Neural progenitor cell (in vitro differentiated cells): ENCODE results near the gene TMEM52B. TPM values are rescaled to one million over a fixed set of nuclear protein-coding genes. Genes with fewer than 3 reads are reported as not detected.

Experiments
- DNase-seq: peaks from one replicate; pipeline ENCODE4 v3.0.0-alpha.2; 2016; ENCODE audit warnings: low spot score
- H2AFZ ChIP-seq: fragments of 200-600 bp; sonication (generic); replicated peaks from 2 replicates; pipeline ENCODE4 v1.6.1; 2016; ENCODE audit warnings: antibody characterized with exemption
- H3F3A ChIP-seq: fragments of 200-600 bp; sonication (generic); 2 replicates; pipeline ENCODE4 v1.6.1; 2016; ENCODE audit warnings: antibody characterized with exemption, low read depth
- H3K27ac ChIP-seq: fragments of 200-600 bp; sonication (generic); 2 replicates; pipeline ENCODE4 v1.5.1; 2016; ENCODE audit warnings: mild to moderate bottlenecking
- H3K27me3 ChIP-seq: fragments of 200-600 bp; sonication (generic); 2 replicates; pipeline ENCODE4 v1.6.1; 2016; ENCODE audit warnings: mild to moderate bottlenecking, moderate library complexity
- H3K36me3 ChIP-seq: fragments of 200-600 bp; sonication (generic); 2 replicates; pipeline ENCODE4 v1.5.1; 2016
- H3K4me1 ChIP-seq: fragments of 200-600 bp; sonication (generic); 2 replicates; pipeline ENCODE4 v1.6.1; 2016; ENCODE audit warnings: mixed run types
- H3K4me2 ChIP-seq: fragments of 200-600 bp; sonication (generic); 2 replicates; pipeline ENCODE4 v1.6.1; 2016
- H3K4me3 ChIP-seq: fragments of 200-600 bp; sonication (generic); 2 replicates; pipeline ENCODE4 v1.5.1; 2016
- H3K79me2 ChIP-seq: fragments of 200-600 bp; sonication (generic); 2 replicates; pipeline ENCODE4 v1.6.1; 2016; ENCODE audit warnings: low read depth
- H3K9ac ChIP-seq: fragments of 200-600 bp; sonication (generic); 2 replicates; pipeline ENCODE4 v1.6.1; 2016
- H3K9me3 ChIP-seq: fragments of 200-600 bp; sonication (generic); 2 replicates; pipeline ENCODE4 v1.5.1; 2016; ENCODE audit warnings: low read depth
- H4K20me1 ChIP-seq: fragments of 200-600 bp; sonication (generic); 2 replicates; pipeline ENCODE4 v1.6.1; 2016; ENCODE audit warnings: low read depth
- H3K27ac Mint-ChIP-seq: 3 replicates; pipeline ENCODE4 v1.8.0; 2021; ENCODE audit warnings: mixed read lengths
- H3K27me3 Mint-ChIP-seq: 2 replicates; pipeline ENCODE4 v1.8.0; 2022; ENCODE audit warnings: low read depth, mild to moderate bottlenecking, inconsistent platforms, moderate library complexity, mixed read lengths; ENCODE audit not compliant: insufficient read depth
- H3K36me3 Mint-ChIP-seq: 3 replicates; pipeline ENCODE4 v1.8.0; 2021; ENCODE audit warnings: mixed read lengths
- H3K4me1 Mint-ChIP-seq: 3 replicates; pipeline ENCODE4 v1.8.0; 2021; ENCODE audit warnings: mixed read lengths
- H3K4me3 Mint-ChIP-seq: 3 replicates; pipeline ENCODE4 v1.8.0; 2021; ENCODE audit warnings: mild to moderate bottlenecking, moderate library complexity, mixed read lengths
- H3K9me3 Mint-ChIP-seq: 3 replicates; pipeline ENCODE4 v1.8.0; 2020; ENCODE audit warnings: mixed read lengths
- EZH2 ChIP-seq: fragments of 200-600 bp; sonication (generic); IDR thresholded peaks from 2 replicates; pipeline ENCODE4 v1.6.1; 2017; ENCODE audit warnings: antibody characterized with exemption, mild to moderate bottlenecking, moderate library complexity
- EZH2phosphoT487 ChIP-seq: fragments of 200-600 bp; sonication (generic); IDR thresholded peaks from 2 replicates; pipeline ENCODE4 v1.6.1; 2017; ENCODE audit warnings: antibody characterized with exemption
- total RNA-seq: library from RNA; depleted of rRNA; stranded (reverse); fragments of >200 nt; gene quantifications from 2 replicates; pipeline ENCODE4 v1.2.3, GENCODE V29; 2015; ENCODE audit warnings: low replicate concordance
- TF ChIP-seq, protein P1 (sequence below): fragments of 200-600 bp; sonication (generic); IDR thresholded peaks from 2 replicates; pipeline ENCODE4 v1.5.1; 2017; ENCODE audit warnings: antibody characterized with exemption, mild to moderate bottlenecking

Gene TMEM52B
- total RNA-seq, 1 donor from 2014 or later = not detected

DNA sequence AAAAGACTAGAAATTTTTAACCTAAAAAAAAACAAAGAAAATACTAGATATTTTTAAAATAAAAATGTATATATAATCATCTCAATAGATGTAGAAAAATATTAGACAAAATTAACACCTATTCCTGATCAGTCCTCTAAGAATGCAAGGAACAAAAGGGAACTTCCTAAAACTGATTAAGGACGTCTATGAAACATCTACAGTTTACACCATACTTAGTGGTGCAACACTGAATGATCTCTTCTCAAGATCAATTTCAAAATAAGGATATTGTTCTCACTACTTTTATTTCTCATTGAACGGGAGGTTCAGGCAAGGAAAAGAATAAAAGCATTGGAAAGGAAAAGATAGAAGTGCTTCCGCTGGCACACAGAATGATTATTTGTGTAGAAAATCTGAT lies 22.9 kb upstream of the TMEM52B start:
- no peaks in the 10 kb centered on the region for H3K27me3 ChIP-seq
- no peak overlapping the region for H3K9ac ChIP-seq
- no peaks in the 10 kb centered on the region for H3K4me1 ChIP-seq
- no peaks in the 10 kb centered on the region for H3K36me3 ChIP-seq
- no peak overlapping the region for H3K4me2 ChIP-seq
- no peaks in the 10 kb centered on the region for H3K9me3 ChIP-seq
- Mint-ChIP-seq H3K36me3 (no peaks in the 10 kb centered on the region), H3K4me1 (peaks cover 8% of the 10 kb centered on the region), H3K27me3 (no peaks in the 10 kb centered on the region), H3K4me3 (no peak overlapping the region), H3K27ac (no peak overlapping the region), H3K9me3 (peaks cover 2% of the 10 kb centered on the region)
- TF ChIP-seq EZH2 = no peak
- TF ChIP-seq, protein P1, sequence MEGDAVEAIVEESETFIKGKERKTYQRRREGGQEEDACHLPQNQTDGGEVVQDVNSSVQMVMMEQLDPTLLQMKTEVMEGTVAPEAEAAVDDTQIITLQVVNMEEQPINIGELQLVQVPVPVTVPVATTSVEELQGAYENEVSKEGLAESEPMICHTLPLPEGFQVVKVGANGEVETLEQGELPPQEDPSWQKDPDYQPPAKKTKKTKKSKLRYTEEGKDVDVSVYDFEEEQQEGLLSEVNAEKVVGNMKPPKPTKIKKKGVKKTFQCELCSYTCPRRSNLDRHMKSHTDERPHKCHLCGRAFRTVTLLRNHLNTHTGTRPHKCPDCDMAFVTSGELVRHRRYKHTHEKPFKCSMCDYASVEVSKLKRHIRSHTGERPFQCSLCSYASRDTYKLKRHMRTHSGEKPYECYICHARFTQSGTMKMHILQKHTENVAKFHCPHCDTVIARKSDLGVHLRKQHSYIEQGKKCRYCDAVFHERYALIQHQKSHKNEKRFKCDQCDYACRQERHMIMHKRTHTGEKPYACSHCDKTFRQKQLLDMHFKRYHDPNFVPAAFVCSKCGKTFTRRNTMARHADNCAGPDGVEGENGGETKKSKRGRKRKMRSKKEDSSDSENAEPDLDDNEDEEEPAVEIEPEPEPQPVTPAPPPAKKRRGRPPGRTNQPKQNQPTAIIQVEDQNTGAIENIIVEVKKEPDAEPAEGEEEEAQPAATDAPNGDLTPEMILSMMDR = no peak
- TF ChIP-seq EZH2phosphoT487 = no peak
- H3K4me3 ChIP-seq = no peak overlapping the region
- H3K79me2 ChIP-seq = no peaks in the 10 kb centered on the region
- H3K27ac ChIP-seq = no peak overlapping the region
- DNase-seq = no peak
- H4K20me1 ChIP-seq = no peaks in the 10 kb centered on the region
- no peak overlapping the region for H2AFZ ChIP-seq
- peaks cover 8% of the 10 kb centered on the region for H3F3A ChIP-seq

- peaks cover 7% of the 10 kb centered on the region for H3F3A ChIP-seq
- no peaks in the 10 kb centered on the region for H3K27me3 ChIP-seq
- no peaks in the 10 kb centered on the region for H3K9me3 ChIP-seq
- TF ChIP-seq EZH2phosphoT487 (no peak), EZH2 (no peak)
- TF ChIP-seq, protein P1 = no peak
- H3K27me3 Mint-ChIP-seq = no peaks in the 10 kb centered on the region
- no peak overlapping the region for H3K4me2 ChIP-seq
- no peak overlapping the region for H3K27ac ChIP-seq
- no peak for DNase-seq
- H3K4me1 ChIP-seq = no peaks in the 10 kb centered on the region
- H4K20me1 ChIP-seq = no peaks in the 10 kb centered on the region
- H3K79me2 ChIP-seq = no peaks in the 10 kb centered on the region
- H3K27ac Mint-ChIP-seq = no peak overlapping the region
- no peaks in the 10 kb centered on the region for H3K36me3 Mint-ChIP-seq
- no peaks in the 10 kb centered on the region for H3K9me3 Mint-ChIP-seq
- no peak overlapping the region for H3K4me3 Mint-ChIP-seq
- no peaks in the 10 kb centered on the region for H3K36me3 ChIP-seq
- no peak overlapping the region for H2AFZ ChIP-seq
- no peak overlapping the region for H3K4me3 ChIP-seq
- H3K9ac ChIP-seq = no peak overlapping the region
- peaks cover 5% of the 10 kb centered on the region for H3K4me1 Mint-ChIP-seq
Measured at GRCh38 chr12:10158406-10158805, 20.4 kb upstream of the TMEM52B start.

DNA sequence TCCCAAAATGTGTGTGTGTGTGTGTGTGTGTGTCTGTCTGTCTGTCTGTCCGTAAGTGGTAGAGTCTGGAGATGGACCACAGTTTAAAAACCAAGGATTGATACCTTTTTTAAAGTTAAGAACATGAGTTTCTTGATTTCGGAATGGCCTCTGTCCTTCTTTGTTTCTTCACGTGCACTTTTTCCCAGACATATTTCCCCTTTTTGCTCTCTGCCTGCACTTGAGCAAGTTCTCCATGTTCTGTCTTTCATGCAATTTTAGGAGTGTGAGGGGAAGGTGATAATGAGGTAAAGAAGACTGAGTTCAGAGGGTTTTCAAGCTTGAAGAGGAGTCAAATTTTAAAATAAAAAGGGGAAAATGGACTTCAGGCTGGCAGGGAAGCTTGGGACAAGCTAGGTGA lies 19.6 kb upstream of the TMEM52B start:
- TF ChIP-seq EZH2phosphoT487 = no peak
- TF ChIP-seq, protein P1 = no peak
- no peak for TF ChIP-seq EZH2
- Histone ChIP-seq H2AFZ (no peak overlapping the region), H3K4me1 (no peaks in the 10 kb centered on the region), H3K9ac (no peak overlapping the region), H3K4me2 (no peak overlapping the region), H3K27ac (no peak overlapping the region), H3K27me3 (no peaks in the 10 kb centered on the region), H3K36me3 (no peaks in the 10 kb centered on the region), H3K9me3 (no peaks in the 10 kb centered on the region), H3K4me3 (no peak overlapping the region), H4K20me1 (no peaks in the 10 kb centered on the region), H3K79me2 (no peaks in the 10 kb centered on the region), H3F3A (peaks cover under 1% of the 10 kb centered on the region)
- Mint-ChIP-seq H3K9me3 (no peaks in the 10 kb centered on the region), H3K36me3 (no peaks in the 10 kb centered on the region), H3K4me1 (no peaks in the 10 kb centered on the region), H3K27ac (no peak overlapping the region), H3K4me3 (no peak overlapping the region), H3K27me3 (no peaks in the 10 kb centered on the region)
- no peak for DNase-seq
